ENCODE measurements around the gene KLK6.

KLK6 gene

DNA sequence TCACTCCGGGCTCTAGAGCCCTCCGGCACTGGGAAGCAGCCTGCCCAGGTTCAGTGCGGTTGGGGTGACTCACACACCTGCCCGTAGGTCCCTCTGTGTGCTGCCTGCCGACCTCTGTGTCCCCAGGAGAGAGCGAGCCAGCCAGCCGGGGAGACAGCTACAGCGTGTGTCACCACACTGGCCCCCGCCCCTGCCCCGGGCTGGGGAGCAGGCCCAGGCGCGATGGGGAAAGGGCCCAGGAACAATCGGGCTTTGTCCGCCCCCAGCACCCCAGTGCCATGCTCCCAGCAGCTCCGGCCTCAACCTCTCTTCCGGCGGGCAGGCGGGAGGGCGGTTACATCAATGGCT is at the start of gene KLK6:
TSS of gene KLK6 (minus strand) at position 179 of the 348 bp plus-strand sequence. CDS start 1,487 bp downstream, outside the sequence.
- no peak for DNase-seq

DNA sequence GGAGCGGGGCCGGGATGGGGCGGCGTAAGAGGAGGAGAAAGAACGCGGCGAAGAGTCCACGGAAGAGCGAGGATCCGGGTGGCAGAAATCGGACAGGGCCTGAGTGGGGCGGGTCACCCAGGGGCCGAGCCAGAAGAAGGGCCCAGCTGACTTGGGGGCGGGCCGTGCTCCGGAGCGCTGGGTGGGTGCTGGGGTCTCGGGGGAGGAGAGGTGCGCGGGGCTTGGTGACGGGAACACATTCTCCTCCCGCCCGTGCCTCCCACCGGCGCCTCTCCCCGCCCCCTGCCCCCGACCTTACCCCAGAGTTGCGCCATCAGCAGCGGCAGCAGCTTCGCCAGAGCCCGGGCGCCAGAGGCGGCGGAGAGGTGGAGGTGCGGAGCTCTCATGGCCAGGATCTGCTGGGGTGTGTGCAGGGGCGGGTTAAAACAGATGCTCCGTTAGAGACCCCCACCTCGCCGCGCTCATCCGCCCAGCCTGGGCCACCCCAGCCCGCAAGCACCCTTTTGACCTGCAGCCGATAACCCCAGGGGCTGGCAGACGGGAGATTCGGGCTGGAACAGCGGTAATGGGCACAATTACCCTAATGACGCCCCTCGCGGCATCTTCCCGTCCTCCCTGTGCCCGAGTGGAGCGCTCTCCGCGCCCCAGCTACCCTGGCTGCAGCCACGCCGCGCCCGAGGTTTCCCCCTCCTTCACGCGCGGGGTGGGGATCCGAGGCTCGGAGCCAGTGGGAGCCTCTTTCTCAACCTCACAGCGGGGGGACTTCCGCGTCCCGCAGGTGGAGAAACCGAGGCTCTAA is 49.6 kb upstream of the KLK6 start:
- DNase-seq: no peak

DNA sequence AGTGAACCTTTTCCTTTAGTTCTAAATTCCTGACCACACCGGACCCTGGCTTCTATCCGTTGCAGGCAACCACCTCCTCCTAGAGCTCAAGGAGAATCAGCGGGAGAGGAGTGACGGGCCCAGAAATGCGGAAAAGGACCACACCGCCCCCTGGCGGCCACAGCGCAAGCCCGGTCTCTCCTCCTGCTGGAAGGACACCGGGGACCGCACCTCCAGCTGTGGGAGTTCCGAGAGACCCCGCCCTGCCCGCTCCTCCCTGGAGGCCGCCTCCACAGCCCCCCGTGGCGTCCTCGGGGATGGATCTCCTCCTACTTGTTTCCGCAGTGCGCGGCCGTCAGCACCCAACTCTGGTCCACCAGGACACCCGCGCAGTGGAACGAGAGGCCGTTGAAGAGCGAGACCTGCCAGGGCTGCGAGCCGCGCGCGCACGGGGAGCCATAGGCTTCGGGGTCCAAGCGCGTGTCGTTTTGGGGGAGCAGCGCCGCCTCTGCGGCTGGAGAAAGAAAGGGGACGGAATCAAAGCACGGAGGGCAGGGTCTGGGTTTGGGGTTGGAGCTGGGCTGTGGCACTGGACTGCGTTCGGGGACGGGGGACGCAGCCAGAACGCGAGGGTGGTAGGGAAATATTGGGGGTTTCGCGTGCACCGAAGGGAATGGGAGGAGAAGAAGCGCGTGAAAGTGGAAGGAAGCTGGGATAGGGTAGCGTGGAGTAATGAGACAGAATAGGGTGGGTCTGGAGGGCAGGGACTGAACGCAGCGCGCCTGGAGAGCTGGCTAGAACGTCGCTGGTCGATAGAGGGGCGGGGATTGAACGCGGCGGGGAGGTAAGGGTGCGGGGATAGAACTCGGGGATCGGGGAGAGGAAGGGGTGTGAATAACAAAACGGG is 47.6 kb upstream of the KLK6 start:
- peak; percentile 23 for DNase-seq

DNA sequence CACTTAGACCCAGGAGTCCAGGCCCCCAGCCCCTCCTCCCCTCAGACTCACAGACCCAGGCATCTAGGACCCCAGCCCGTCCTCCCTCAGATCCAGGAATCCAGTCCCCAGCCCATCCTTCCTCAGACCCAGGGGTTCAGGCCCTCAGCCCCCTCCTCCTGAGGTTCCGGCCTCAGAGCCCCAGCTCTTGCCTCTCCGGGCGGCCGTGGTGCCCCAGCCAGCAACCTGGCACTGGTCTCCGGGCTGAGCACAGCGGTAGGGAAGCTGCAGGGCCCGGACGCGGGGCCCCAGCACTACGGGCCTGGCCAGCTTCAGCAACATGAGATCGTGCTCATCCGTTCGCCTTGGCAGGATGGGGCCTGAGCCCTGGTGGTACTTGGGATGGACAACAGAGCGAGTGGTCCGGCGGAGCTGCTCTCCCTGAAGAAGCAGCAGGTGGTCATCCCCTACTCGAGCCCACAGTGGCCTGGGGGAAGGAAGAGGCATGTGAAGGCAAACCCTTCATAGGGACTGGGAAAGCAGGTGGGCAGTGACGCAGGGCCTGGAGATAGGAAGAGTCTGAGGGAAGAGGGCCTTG is 46.4 kb upstream of the KLK6 start:
- DNase-seq: no peak

DNA sequence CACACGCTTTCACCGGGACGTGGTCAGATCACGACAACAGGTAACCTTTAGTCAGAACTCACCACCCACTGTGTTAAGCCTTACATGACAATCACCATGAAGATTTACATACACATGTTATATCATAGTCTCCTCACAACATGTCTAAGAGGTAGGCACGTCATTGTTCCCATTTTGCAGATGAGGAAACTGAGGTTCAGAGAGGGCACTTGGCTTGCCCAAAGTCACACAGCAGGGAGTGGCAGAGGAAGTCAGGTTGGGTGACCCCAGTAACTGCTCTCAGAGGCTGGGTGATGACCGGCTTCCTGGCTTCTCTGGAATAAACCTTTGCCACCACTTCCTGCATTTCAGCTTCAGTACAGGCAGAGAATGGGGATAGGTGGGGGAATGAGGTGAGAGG is 44.9 kb upstream of the KLK6 start:
- DNase-seq: no peak

DNA sequence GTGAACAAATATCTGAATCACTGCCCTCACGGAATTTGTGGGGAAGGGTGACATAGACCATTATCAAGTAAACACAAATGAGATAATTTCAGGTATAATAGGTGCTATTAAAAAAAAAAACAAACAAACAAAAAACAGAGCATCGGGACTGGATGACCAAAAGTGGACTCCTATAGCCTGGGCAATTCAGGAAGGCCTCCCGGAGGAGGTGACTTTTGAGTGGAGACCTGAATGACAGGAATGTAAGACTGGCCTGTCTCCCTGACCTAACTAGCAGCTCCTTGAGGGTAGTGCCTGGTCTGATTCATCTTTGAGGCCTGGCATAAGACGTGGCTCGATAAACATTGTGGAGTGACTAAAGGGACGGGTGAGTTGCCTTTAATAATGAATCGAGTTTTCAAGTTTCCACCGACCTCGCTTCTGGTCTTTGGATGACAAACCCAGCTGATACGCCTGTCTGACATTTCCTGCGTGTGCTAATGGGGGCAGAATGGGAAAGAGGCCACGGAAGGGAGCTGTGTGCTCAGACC is 43.3 kb upstream of the KLK6 start:
- DNase-seq: no peak

DNA sequence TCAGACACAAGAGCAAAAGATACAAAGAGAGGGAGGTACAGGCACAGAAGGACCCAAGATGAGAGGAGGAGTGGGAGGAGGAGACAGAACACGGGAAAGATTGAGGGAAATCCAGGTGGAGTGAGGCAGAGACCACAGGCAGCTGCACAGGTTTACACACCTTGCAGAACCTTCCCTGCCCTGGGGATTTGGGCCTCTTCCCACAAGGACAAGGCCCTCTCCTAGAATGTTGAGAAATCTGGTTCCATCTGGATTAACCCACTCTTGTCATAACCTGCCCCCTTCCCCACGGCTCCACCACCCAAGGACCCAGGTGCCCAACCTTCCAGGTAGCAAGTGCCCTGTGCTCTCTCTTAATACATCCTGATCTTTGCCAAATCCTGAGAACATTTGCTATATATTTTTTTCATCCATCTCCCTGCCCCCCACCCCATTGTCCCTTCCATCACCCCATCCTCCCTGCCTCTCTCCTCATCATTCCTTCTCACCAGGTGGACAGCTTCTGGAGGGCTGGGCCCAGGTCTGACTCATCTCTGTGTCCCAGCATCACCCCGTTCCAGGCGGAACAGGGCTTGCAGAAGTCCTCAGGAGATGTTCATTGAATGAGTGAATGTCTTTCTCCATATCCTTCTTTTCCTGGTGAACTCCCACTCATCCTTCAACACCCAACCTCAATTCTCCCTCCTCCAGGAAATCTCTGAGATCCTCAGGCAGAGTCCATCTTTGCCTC is 40.8 kb upstream of the KLK6 start:
- no peak for DNase-seq

DNA sequence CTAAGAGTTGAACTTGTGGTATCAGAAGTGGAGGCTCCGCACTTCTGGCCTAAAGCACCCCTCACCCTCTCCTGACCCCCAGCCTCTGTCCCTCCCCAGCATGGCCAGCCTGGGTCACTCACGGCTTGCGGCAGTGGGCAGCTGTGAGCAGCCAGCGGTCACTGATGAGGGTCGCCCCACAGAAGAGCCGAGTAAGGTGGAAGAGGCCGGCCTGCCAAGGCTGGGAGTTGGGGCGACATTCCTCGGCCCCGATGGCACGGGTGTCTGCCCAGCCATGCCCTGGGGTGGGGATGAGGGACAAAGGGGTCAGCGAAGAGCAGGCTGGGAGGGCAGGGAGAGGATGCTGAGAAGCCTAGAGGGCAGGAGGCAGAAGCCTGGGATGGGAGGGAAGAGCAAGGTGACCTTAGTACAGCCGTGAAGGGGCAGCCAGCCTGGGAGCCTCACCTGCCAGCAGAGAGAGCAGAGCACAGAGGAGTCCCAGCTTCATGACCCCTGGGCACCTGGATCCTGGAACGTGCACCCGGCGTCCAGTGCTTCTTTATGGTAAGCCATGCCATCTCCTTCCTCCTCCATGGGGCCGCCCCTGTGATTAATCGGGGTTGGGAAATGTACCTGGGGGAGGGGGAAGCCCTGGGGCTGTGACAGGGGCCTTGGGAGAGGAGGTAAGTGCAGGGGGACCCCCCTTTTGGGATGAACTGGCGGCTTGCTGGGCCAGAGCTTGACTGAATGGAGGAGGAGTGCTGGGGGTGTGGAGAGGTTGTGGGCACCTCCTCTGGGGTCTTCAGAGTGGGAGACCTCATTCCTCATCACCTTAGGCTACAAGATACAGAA is 39.9 kb upstream of the KLK6 start:
- DNase-seq: no peak

DNA sequence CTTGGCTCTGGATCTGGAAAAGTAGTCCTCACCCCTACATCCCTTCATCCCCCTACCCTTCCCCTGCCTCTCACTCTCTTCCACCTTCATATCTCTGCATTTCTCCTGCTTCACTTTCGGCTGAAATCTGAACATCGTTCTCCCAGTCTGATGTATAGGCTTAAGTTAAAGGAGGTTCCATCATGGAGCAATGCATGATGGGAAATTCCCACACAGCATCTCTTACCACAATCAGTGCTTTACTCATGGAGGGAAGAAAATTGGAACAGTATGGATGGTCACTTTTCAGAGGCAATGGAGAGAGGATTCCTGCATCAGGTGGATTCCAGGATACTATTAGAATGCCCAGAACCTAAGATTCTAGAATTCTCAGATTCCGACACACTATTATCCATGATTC is 38.1 kb upstream of the KLK6 start:
- DNase-seq: no peak

DNA sequence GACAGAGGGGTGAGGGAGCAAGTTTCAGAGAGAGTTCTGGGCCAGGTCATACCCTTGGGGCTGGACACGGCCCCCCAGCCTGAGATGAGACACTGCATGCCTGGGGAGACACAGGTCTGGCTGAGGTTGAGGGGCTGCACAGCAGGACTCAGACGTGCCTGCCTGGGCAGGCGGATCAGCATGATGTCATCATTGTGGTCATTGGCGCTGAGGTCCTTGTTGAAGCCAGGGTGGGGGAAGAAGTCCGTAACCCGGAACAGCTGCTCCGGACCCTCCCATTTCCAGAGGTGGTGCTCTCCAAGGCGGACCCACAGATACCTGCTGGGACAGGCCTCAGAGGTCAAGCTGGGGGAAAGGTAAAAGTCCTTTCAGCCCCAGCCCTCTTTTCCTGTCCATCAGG is 37.0 kb upstream of the KLK6 start:
- no peak for DNase-seq

DNA sequence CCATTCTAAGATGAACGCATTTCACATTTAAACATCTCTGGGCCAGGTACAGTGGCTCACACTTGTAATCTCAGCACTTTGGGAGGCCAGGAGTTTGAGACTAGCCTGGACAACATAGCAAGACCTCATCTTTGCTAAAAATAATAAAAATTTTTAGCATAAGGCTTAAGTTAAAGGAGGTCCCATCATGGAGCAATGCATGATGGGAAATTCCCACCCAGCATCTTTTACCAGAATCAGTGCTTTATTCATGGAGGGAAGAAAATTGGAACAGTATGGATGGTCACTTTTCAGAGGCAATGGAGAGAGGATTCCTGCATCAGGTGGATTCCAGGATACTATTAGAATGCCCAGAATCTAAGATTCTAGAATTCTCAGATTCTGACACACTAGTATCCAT is 35.9 kb upstream of the KLK6 start:
- DNase-seq: no peak

DNA sequence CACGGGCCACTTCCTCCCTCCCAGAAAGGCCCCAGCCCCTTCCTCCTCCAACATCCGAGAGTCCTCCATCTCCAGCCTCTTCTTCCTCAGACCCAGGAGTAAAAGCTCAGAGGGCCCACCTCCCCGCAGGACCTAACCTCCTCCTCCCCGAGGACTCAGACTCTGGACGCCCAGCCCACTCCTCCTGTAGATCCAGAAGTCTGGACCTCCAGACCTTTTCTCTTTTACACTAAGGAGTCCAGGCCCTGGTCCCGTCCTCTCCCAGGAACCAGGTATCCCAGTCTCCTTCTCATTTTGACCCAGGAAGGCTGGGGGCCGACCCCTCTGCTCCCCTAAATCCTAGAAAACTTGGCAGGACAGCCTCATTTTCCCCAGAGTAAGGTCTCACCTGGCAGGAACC is 33.9 kb upstream of the KLK6 start:
- no peak for DNase-seq

DNA sequence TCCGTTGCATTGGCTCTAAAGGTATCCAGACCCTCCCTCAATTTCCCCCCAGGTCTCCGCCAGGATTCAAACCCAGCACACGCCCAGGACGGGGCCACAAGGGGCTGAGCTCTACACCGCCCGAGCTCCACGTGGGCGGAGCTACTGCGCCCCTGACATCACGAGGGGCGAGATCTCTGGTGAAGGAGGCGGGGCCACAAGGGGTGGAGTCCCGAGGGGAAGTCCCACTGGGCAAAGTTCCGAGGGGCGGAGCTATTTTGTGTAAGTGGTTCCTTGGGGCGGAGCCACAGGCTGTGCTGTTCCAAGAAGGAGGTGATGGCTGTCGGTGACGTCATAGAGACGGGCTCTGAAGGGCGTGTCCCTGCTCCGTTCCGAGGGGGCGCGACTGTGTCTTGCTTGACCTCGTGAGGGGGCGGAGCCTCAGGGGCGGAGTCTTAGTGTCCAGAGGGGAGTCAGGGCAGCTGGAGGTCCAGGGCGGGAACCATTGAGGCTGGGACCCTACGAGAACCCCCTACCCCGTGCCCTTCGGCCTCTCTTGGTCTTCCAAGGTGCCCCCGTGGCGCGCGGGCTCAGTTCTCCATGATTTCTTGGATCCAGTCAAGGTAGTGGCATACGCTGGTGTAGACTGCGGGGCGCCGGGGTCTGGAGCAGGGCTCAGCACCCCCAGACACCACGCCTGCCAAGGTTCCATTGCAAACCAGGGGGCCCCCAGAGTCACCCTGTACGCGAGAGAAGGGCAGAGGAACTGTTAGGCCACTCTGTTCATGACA is 33.3 kb upstream of the KLK6 start:
- peak; percentile 29 for DNase-seq

DNA sequence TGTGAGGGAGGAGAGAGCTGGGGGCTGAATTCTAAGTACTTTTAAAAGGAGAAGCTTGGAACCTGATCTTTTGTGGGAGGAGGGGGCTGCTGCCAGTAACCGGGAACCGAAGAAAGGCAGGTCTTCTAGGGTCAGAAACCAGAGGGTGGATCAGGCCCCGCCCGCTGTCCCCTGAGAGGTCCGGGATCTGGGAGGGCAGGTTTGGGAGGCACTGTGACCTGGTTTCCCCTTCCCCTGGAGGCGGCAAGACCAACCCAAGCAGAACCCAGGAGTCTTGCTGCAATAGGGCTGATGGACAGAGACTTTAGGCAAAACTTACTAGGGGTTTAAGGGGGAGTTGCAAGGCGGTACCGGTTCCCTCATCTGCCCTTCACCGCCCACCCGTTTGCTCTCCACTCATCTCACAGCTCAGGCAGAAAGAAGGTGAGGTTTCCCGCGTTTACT is 32.7 kb upstream of the KLK6 start:
- no peak for DNase-seq

DNA sequence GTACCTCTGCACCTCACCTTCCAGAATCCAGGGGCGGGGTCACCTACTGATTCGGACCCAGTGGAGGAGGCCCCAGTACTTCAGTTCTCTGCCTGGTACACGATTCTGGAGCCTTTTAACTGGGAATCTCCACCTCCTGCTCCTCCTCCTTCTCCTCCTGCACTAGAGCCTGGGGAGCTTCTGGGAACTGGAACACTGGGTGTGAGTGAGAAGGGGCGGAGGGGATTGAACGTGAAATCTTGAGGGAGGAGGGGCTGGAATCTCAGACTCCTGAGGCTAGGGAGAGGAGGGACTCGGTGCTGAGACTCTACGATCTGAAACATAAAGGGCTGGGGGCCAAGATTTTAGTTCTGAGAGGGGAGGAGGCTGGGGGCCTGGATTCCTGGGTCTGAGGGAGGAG is 32.1 kb upstream of the KLK6 start, which contains the start of gene KLK8:
TSS of gene KLK8 (minus strand) at position 90 of the 400 bp plus-strand sequence. CDS start 437 bp downstream, outside the sequence.
- DNase-seq: no peak

DNA sequence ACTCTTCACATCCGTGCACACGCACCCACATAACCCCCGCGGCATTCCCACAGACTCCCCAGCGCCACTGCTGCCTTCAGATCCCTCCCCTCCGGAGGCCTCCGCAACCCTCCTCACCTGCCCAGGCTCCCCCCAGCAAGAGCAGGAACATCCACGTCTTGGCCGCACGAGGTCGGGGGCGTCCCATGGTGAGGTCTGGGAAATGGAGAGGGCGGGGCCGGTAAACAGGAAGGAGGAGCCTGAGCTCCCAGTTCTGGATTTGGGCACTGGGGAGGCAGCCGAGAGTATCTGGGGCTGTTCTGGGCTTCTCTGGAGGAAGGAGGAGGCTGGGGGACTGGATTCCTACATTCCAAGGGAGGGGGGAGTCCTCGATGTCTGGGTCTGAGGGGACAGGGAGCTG is 31.6 kb upstream of the KLK6 start:
- DNase-seq: no peak

DNA sequence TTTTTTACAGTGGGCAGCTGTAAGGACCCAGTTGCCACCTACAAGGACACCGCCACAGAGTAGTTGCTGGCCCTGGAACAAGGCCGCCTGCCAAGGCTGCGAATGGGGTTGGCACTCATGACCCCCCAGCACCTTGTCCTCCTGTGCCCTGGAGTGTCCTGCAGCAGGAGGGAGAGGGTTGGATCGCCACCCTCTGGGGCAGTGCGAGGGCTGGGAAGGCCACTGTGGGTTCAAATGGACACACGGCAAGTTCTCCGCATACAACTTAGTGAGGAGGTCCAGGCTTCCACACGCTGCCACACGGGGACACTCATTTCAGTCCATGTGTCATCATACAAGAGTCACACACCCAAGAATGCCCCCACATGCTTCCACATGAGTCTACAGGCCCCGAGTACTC is 31.0 kb upstream of the KLK6 start:
- no peak for DNase-seq

DNA sequence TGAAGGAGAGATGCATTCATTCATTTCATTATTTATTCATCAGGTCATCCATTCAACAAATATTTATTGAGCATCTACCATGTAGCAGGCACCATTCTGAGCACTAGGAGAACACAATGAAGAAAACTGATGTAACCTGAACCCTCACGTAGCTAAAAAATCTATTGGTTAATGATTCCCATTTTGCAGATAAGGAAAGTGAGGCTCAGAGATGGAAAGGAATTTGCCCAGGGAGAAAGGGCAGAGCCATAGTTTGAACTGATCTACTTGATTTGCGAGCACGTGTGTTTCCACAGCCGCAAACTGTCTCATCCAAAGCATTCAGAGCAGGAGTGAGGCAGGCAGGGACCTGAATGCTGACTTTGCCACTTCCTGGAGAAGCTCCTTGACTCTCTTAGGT is 29.3 kb upstream of the KLK6 start:
- DNase-seq: no peak

DNA sequence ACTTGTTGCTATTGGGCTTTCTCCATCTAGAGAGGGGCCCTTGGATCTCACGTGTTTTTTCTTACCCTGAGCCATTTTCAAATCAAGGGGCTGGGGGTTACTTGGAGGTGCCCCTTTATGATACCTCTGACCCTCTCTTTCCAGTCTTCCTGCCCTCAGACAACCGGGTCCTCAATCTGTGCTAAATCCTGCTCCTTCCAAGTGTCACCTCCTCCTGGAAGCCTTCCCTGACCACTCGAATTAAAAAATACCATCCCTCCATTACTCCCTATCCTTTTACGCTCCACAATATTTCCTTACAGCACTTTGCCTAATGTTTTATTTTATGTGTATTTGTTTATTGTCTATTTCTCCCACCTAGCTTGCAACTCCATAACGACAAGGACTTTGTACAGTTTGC is 28.7 kb upstream of the KLK6 start:
- DNase-seq: no peak

DNA sequence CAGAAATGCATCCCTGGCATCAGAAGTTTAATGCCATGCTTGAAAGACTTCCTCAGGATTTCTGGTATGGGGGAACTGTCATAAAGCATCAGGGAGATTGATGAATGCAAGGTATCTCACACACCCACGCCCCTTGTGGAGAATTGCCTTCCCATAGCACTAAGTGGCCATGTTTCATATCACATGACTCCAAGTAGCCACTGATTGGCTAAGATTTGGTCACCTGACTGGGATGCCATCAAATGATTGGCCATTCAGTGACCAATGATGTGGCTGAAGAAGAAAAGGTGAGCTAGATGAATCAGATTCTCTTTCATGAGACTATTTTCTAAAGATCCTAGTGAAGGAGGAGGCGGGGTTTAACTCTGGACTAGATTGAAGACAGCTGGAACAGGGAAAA is 24.7 kb upstream of the KLK6 start:
- no peak for DNase-seq

DNA sequence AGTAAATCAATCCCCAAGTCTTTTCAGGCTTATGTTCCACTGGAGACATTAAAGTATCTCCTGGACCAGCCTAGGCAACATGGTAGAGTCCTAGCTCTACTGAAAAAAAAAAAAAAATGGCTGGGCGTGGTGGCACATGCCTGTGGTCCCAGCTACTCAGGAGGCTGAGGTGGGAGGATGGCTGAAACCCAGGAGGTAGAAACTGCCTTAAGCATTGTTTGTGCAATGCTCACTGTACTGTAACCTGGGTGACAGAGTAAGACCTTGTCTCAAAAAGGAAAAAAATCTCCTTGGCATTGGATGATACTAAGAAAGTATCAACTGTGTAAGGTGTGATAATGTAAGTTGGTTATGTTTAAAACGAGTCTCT is 23.3 kb upstream of the KLK6 start:
- no peak for DNase-seq
